ENCODE data around the gene AUTS2.
"Not testable (repeated sequence)": the region's sequence is repeated elsewhere in the genome, so short reads cannot be mapped to it uniquely, and the experiment has no call there.

Gene AUTS2

GRCh38 chr7:70242826-70243225 is 644.6 kb downstream of the AUTS2 start:
- no peak overlapping the region for H3K4me3 Mint-ChIP-seq
- peaks cover 6% of the 10 kb centered on the region for H3K4me1 Mint-ChIP-seq
- no peaks in the 10 kb centered on the region for H3K36me3 Mint-ChIP-seq (ENCODE audit: insufficient read depth)
- ATAC-seq (replicated peaks; ENCODE audit: extremely low read depth, poor library complexity, severe bottlenecking) (no peak), DNase-seq (ENCODE audit: low spot score in 2 of 2) (no peak)
- no peaks in the 10 kb centered on the region for H3K27me3 Mint-ChIP-seq
- no peak overlapping the region for H3K27ac Mint-ChIP-seq (ENCODE audit: low read depth)
- H3K9me3 Mint-ChIP-seq = no peaks in the 10 kb centered on the region

- no peak for ATAC-seq (replicated peaks; ENCODE audit: extremely low read depth, poor library complexity, severe bottlenecking)
- H3K4me1 Mint-ChIP-seq = peaks cover 2% of the 10 kb centered on the region
- H3K4me3 Mint-ChIP-seq = no peak overlapping the region
Observed at GRCh38 chr7:70243443-70243842, 645.2 kb downstream of the AUTS2 start.

GRCh38 chr7:70257921-70258320 is 659.6 kb downstream of the AUTS2 start:
- Mint-ChIP-seq H3K27ac (ENCODE audit: low read depth) (no peak overlapping the region), H3K4me3 (no peak overlapping the region), H3K27me3 (no peaks in the 10 kb centered on the region), H3K36me3 (ENCODE audit: insufficient read depth) (no peaks in the 10 kb centered on the region), H3K9me3 (no peaks in the 10 kb centered on the region), H3K4me1 (no peaks in the 10 kb centered on the region)
- ATAC-seq (replicated peaks; ENCODE audit: extremely low read depth, poor library complexity, severe bottlenecking) = no peak
- no peak for DNase-seq (ENCODE audit: low spot score in 2 of 2)

More at GRCh38 chr7:70243443-70243842, 645.2 kb downstream of the AUTS2 start:
- no peaks in the 10 kb centered on the region for H3K36me3 Mint-ChIP-seq (ENCODE audit: insufficient read depth)
- H3K9me3 Mint-ChIP-seq = no peaks in the 10 kb centered on the region
- H3K27ac Mint-ChIP-seq (ENCODE audit: low read depth) = no peak overlapping the region
- DNase-seq (ENCODE audit: low spot score in 2 of 2) = no peak
- H3K27me3 Mint-ChIP-seq = no peaks in the 10 kb centered on the region

- no peak for DNase-seq (ENCODE audit: low spot score in 2 of 2)
- Mint-ChIP-seq H3K4me3 (no peak overlapping the region), H3K27ac (ENCODE audit: low read depth) (no peak overlapping the region), H3K27me3 (no peaks in the 10 kb centered on the region), H3K9me3 (no peaks in the 10 kb centered on the region), H3K36me3 (ENCODE audit: insufficient read depth) (no peaks in the 10 kb centered on the region), H3K4me1 (no peaks in the 10 kb centered on the region)
- no peak for ATAC-seq (replicated peaks; ENCODE audit: extremely low read depth, poor library complexity, severe bottlenecking)
Observed at GRCh38 chr7:70259502-70259901, 661.2 kb downstream of the AUTS2 start.

GRCh38 chr7:70263471-70264255 is 665.4 kb downstream of the AUTS2 start:
- no peak overlapping the region for H3K4me3 Mint-ChIP-seq
- H3K9me3 Mint-ChIP-seq = no peaks in the 10 kb centered on the region

GRCh38 chr7:70266186-70266585 is 667.9 kb downstream of the AUTS2 start:
- Mint-ChIP-seq H3K9me3 (no peaks in the 10 kb centered on the region), H3K4me3 (no peak overlapping the region), H3K4me1 (no peaks in the 10 kb centered on the region), H3K27me3 (no peaks in the 10 kb centered on the region), H3K36me3 (ENCODE audit: insufficient read depth) (no peaks in the 10 kb centered on the region), H3K27ac (ENCODE audit: low read depth) (no peak overlapping the region)
- no peak for DNase-seq (ENCODE audit: low spot score in 2 of 2)
- ATAC-seq (replicated peaks; ENCODE audit: extremely low read depth, poor library complexity, severe bottlenecking) = no peak

More at GRCh38 chr7:70263471-70264255, 665.4 kb downstream of the AUTS2 start:
- no peaks in the 10 kb centered on the region for H3K27me3 Mint-ChIP-seq
- ATAC-seq (replicated peaks; ENCODE audit: extremely low read depth, poor library complexity, severe bottlenecking) (no peak), DNase-seq (ENCODE audit: low spot score in 2 of 2) (no peak)
- no peaks in the 10 kb centered on the region for H3K36me3 Mint-ChIP-seq (ENCODE audit: insufficient read depth)
- H3K27ac Mint-ChIP-seq (ENCODE audit: low read depth) = no peak overlapping the region
- no peaks in the 10 kb centered on the region for H3K4me1 Mint-ChIP-seq

GRCh38 chr7:70267381-70268120 is 669.3 kb downstream of the AUTS2 start:
- Mint-ChIP-seq H3K4me1 (no peaks in the 10 kb centered on the region), H3K27me3 (no peaks in the 10 kb centered on the region), H3K9me3 (no peaks in the 10 kb centered on the region), H3K27ac (ENCODE audit: low read depth) (no peak overlapping the region), H3K4me3 (no peak overlapping the region), H3K36me3 (ENCODE audit: insufficient read depth) (no peaks in the 10 kb centered on the region)
- no peak for DNase-seq (ENCODE audit: low spot score in 2 of 2)
- ATAC-seq (replicated peaks; ENCODE audit: extremely low read depth, poor library complexity, severe bottlenecking) = no peak

GRCh38 chr7:70268179-70268578 is 669.9 kb downstream of the AUTS2 start:
- no peaks in the 10 kb centered on the region for H3K36me3 Mint-ChIP-seq (ENCODE audit: insufficient read depth)
- no peak overlapping the region for H3K27ac Mint-ChIP-seq (ENCODE audit: low read depth)
- no peaks in the 10 kb centered on the region for H3K9me3 Mint-ChIP-seq
- H3K4me3 Mint-ChIP-seq = no peak overlapping the region
- no peaks in the 10 kb centered on the region for H3K4me1 Mint-ChIP-seq
- no peak for DNase-seq (ENCODE audit: low spot score in 2 of 2)
- H3K27me3 Mint-ChIP-seq = no peaks in the 10 kb centered on the region
- no peak for ATAC-seq (replicated peaks; ENCODE audit: extremely low read depth, poor library complexity, severe bottlenecking)

GRCh38 chr7:70270149-70270548 is 671.9 kb downstream of the AUTS2 start:
- DNase-seq (ENCODE audit: low spot score in 2 of 2) (no peak), ATAC-seq (replicated peaks; ENCODE audit: extremely low read depth, poor library complexity, severe bottlenecking) (no peak)
- H3K27me3 Mint-ChIP-seq = no peaks in the 10 kb centered on the region

GRCh38 chr7:70271617-70272081 is 673.4 kb downstream of the AUTS2 start:
- Mint-ChIP-seq H3K27me3 (no peaks in the 10 kb centered on the region), H3K4me1 (no peaks in the 10 kb centered on the region), H3K27ac (ENCODE audit: low read depth) (no peak overlapping the region), H3K36me3 (ENCODE audit: insufficient read depth) (no peaks in the 10 kb centered on the region), H3K9me3 (no peaks in the 10 kb centered on the region), H3K4me3 (no peak overlapping the region)
- DNase-seq (ENCODE audit: low spot score in 2 of 2) = no peak
- ATAC-seq (replicated peaks; ENCODE audit: extremely low read depth, poor library complexity, severe bottlenecking) = no peak

More at GRCh38 chr7:70270149-70270548, 671.9 kb downstream of the AUTS2 start:
- no peaks in the 10 kb centered on the region for H3K4me1 Mint-ChIP-seq
- H3K4me3 Mint-ChIP-seq = no peak overlapping the region
- H3K36me3 Mint-ChIP-seq (ENCODE audit: insufficient read depth) = no peaks in the 10 kb centered on the region
- H3K9me3 Mint-ChIP-seq = no peaks in the 10 kb centered on the region
- H3K27ac Mint-ChIP-seq (ENCODE audit: low read depth) = no peak overlapping the region

- H3K36me3 Mint-ChIP-seq (ENCODE audit: insufficient read depth); H3K4me3 Mint-ChIP-seq; ATAC-seq (replicated peaks; ENCODE audit: extremely low read depth, poor library complexity, severe bottlenecking); H3K27ac Mint-ChIP-seq (ENCODE audit: low read depth); H3K27me3 Mint-ChIP-seq; H3K4me1 Mint-ChIP-seq; H3K9me3 Mint-ChIP-seq; DNase-seq (ENCODE audit: low spot score in 2 of 2): not testable (repeated sequence)
Observed at GRCh38 chr7:70275570-70275969, 677.3 kb downstream of the AUTS2 start.

- H3K4me3 Mint-ChIP-seq = no peak overlapping the region
- DNase-seq (ENCODE audit: low spot score in 2 of 2) (no peak), ATAC-seq (replicated peaks; ENCODE audit: extremely low read depth, poor library complexity, severe bottlenecking) (no peak)
- H3K27ac Mint-ChIP-seq (ENCODE audit: low read depth) = no peak overlapping the region
- no peaks in the 10 kb centered on the region for H3K36me3 Mint-ChIP-seq (ENCODE audit: insufficient read depth)
- H3K27me3 Mint-ChIP-seq = no peaks in the 10 kb centered on the region
- no peaks in the 10 kb centered on the region for H3K9me3 Mint-ChIP-seq
- H3K4me1 Mint-ChIP-seq = no peaks in the 10 kb centered on the region
Observed at GRCh38 chr7:70285187-70285586, 686.9 kb downstream of the AUTS2 start.

- Mint-ChIP-seq H3K4me3 (no peak overlapping the region), H3K9me3 (no peaks in the 10 kb centered on the region), H3K27ac (ENCODE audit: low read depth) (no peak overlapping the region), H3K27me3 (no peaks in the 10 kb centered on the region), H3K36me3 (ENCODE audit: insufficient read depth) (no peaks in the 10 kb centered on the region), H3K4me1 (no peaks in the 10 kb centered on the region)
- ATAC-seq (replicated peaks; ENCODE audit: extremely low read depth, poor library complexity, severe bottlenecking) (no peak), DNase-seq (ENCODE audit: low spot score in 2 of 2) (no peak)
Observed at GRCh38 chr7:70285854-70286253, 687.6 kb downstream of the AUTS2 start.
